A673 (cell line): ENCODE results near the gene EXD3.

Experiments used
- EZH2 ChIP-seq: fragments of 200-600 bp; sonication (generic); IDR thresholded peaks from 2 replicates; pipeline ENCODE4 v1.6.1; 2017; ENCODE audit warnings: borderline replicate concordance, low read depth, mild to moderate bottlenecking, mixed read lengths, antibody characterized with exemption, low read length; ENCODE audit not compliant: poor library complexity, severe bottlenecking
- TF ChIP-seq, protein P1 (sequence below): fragments of 300-800, 200-600 bp; sonication (generic); conservative IDR thresholded peaks from 2 replicates; pipeline ENCODE4 v1.5.1; 2017; ENCODE audit warnings: low read depth, mild to moderate bottlenecking, antibody characterized with exemption, low read length, moderate library complexity, mixed read lengths

DNA sequence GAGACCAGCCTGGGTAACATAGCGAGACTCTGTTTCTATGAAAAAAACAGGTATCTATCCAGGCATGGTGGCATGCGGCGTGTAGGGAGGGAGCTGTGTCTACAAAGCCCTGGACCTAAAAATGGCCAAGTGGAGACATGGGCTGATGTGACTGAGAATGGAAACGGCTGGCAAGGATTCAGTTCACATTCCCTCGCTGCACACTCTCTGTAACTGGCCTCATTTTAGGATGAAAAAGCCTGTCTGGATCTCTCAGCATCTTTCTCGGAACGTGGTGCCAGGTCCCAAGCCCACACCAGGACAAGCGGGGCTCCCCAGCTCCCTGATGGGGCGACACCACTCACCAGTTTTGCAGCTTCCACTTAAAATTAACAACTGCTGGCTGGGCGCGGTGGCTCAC is 13.4 kb downstream of the EXD3 start:
- TF ChIP-seq, protein P1, sequence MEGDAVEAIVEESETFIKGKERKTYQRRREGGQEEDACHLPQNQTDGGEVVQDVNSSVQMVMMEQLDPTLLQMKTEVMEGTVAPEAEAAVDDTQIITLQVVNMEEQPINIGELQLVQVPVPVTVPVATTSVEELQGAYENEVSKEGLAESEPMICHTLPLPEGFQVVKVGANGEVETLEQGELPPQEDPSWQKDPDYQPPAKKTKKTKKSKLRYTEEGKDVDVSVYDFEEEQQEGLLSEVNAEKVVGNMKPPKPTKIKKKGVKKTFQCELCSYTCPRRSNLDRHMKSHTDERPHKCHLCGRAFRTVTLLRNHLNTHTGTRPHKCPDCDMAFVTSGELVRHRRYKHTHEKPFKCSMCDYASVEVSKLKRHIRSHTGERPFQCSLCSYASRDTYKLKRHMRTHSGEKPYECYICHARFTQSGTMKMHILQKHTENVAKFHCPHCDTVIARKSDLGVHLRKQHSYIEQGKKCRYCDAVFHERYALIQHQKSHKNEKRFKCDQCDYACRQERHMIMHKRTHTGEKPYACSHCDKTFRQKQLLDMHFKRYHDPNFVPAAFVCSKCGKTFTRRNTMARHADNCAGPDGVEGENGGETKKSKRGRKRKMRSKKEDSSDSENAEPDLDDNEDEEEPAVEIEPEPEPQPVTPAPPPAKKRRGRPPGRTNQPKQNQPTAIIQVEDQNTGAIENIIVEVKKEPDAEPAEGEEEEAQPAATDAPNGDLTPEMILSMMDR, result no peak
- TF ChIP-seq EZH2, result no peak
